GM12878 (cell line): ENCODE results near the gene ATP5F1D. TPM values are rescaled to one million over a fixed set of nuclear protein-coding genes. Genes with fewer than 3 reads are reported as not detected.

Experiments
- ATAC-seq: fragments of 200-7000 bp; cut with Tn5 transposase; 3 replicates; pipeline ENCODE4 v1.9.1; 2020; ENCODE audit warnings: mild to moderate bottlenecking, moderate library complexity
- BruUV-seq: library from RNA; stranded (reverse); fragments of 400-500 nt; replicated peaks from 2 replicates; lab custom pipeline; 2021; lab: Mats Ljungman, UMichigan
- CTCF ChIA-PET: fragments of 300-600 bp; sonication (Branson Sonifier 250); formaldehyde crosslinking; extraction: SDS; loops from one replicate; lab custom pipeline; 2021; ENCODE audit warnings: inconsistent platforms; lab: Yijun Ruan, JAX
- POLR2A ChIA-PET: fragments of 350-600 bp; formaldehyde crosslinking; extraction: SDS; loops from one replicate; lab custom pipeline; 2021; ENCODE audit warnings: inconsistent platforms; lab: Charles Lee
- RAD21 ChIA-PET: fragments of 300-600 bp; sonication (Branson Sonifier 250); formaldehyde crosslinking; loops from one replicate; lab custom pipeline; 2023; ENCODE audit warnings: antibody characterized with exemption; ENCODE audit not compliant: unreplicated experiment; lab: Charles Lee
- SMC1A ChIA-PET: fragments of 300-600 bp; sonication (Branson Sonifier 250); formaldehyde crosslinking; loops from one replicate; lab custom pipeline; 2023; ENCODE audit not compliant: unreplicated experiment, uncharacterized antibody; lab: Charles Lee
- DNase-seq: peaks from one replicate; pipeline ENCODE4 v3.0.0-alpha.2; 2011; ENCODE audit warnings: low read depth, low spot score
- FAIRE-seq: peaks from 3 replicates; lab custom pipeline; 2011; peaks lifted over from hg19 to GRCh38; lab: Jason Lieb, UNC
- H2AFZ ChIP-seq: 2 replicates; pipeline ENCODE4 v1.6.0; 2011; ENCODE audit warnings: low read depth, low read length, control low read depth; ENCODE audit not compliant: control insufficient read depth
- H3K27ac ChIP-seq: 2 replicates; pipeline ENCODE4 v1.5.1; 2011; ENCODE audit warnings: control low read depth; ENCODE audit not compliant: control insufficient read depth, insufficient read depth
- H3K27me3 ChIP-seq, 2 experiments: replicated peaks in 1 of 2; 2 replicates each; pipeline versions ENCODE4 v1.6.0 to v1.6.1; 2011; ENCODE audit warnings: low read length in 1 of 2; ENCODE audit not compliant: control insufficient read depth in 2 of 2, insufficient read depth in 2 of 2
- H3K36me3 ChIP-seq, 2 experiments: 2 replicates each; pipeline ENCODE4 v1.5.1; 2011; ENCODE audit warnings: low read length in 1 of 2; ENCODE audit not compliant: control insufficient read depth in 2 of 2, insufficient read depth in 2 of 2
- H3K4me1 ChIP-seq: 2 replicates; pipeline ENCODE4 v1.6.1; 2011; ENCODE audit warnings: mild to moderate bottlenecking, low read length, moderate library complexity, mixed read lengths; ENCODE audit not compliant: control insufficient read depth, insufficient read depth
- H3K4me2 ChIP-seq: 2 replicates; pipeline ENCODE4 v1.6.0; 2011; ENCODE audit warnings: control low read depth; ENCODE audit not compliant: control insufficient read depth, insufficient read depth
- H3K4me3 ChIP-seq: fragments of 200-600 bp; sonication (generic); 2 replicates; pipeline ENCODE4 v1.5.1; 2016
- H3K79me2 ChIP-seq: 2 replicates; pipeline ENCODE4 v1.6.0; 2011; ENCODE audit warnings: low read length; ENCODE audit not compliant: control insufficient read depth, insufficient read depth
- H3K9ac ChIP-seq: 2 replicates; pipeline ENCODE4 v1.8.0; 2011; ENCODE audit warnings: low read length, control low read depth, mixed read lengths; ENCODE audit not compliant: control insufficient read depth, insufficient read depth
- H3K9me3 ChIP-seq: replicated peaks from 3 replicates; pipeline ENCODE4 v1.5.1; 2011; ENCODE audit warnings: mild to moderate bottlenecking, low read length; ENCODE audit not compliant: control insufficient read depth, insufficient read depth
- H4K20me1 ChIP-seq: 2 replicates; pipeline ENCODE4 v1.6.0; 2011; ENCODE audit not compliant: control insufficient read depth, insufficient read depth
- FOXK2 ChIP-seq: fragments of 450-650 bp; IDR thresholded peaks from 2 replicates; pipeline ENCODE4 v1.6.1; 2017; ENCODE audit warnings: mild to moderate bottlenecking, moderate library complexity
- POLR2A ChIP-seq: IDR thresholded peaks from 2 replicates; pipeline ENCODE4 v1.6.1; 2011; ENCODE audit warnings: low read depth, mild to moderate bottlenecking, low read length
- POLR2AphosphoS5 ChIP-seq: IDR thresholded peaks from 2 replicates; pipeline ENCODE4 v1.6.1; 2011; ENCODE audit warnings: mild to moderate bottlenecking, low read length, inconsistent platforms
- WGBS: methylation state at CpG from one replicate; pipeline ENCODE4 v1.1.6; 2016; ENCODE audit warnings: low lambda C conversion rate; ENCODE audit not compliant: insufficient replicate concordance, insufficient coverage; ENCODE audit errors: missing lambda C conversion rate; 5-methylcytosine and 5-hydroxymethylcytosine counted together
- in situ Hi-C: fragments of 300-500 bp; cut with MboI; formaldehyde crosslinking; loops from 9 replicates; pipeline ENCODE4 v1.14.3; 2018; ENCODE audit warnings: mixed read lengths
- intact Hi-C: fragments of 100-400 bp; cut with micrococcal nuclease; formaldehyde crosslinking; loops from one replicate; pipeline ENCODE4 v1.14.2; 2022; ENCODE audit not compliant: unreplicated experiment
- polyA plus RNA-seq, 11 experiments: library from polyadenylated mRNA; depleted of rRNA in 4 of 11; unstranded in 6 of 11; stranded (reverse) in 5 of 11; fragments of >200 nt; fragmentation: Nextera tagmentation in 4 of 11; fragmentation: Illumina TruSeq in 1 of 11; extraction: Ambion mirVana in 4 of 11; extraction: Trizol in 1 of 11; gene quantifications; 1 replicate in 1 of 11; 2 replicates in 10 of 11; pipeline versions ENCODE4 v1.2.1 to v1.2.3, GENCODE V29; 2011 to 2016; ENCODE audit warnings: inconsistent platforms in 2 of 11, missing spikeins in 2 of 11, low read depth in 1 of 11
- total RNA-seq, 4 experiments: library from RNA; depleted of rRNA in 3 of 4; stranded (reverse); fragments of >200 nt in 3 of 4; fragmentation: Illumina TruSeq in 1 of 4; extraction: Trizol in 1 of 4; gene quantifications; 2 replicates each; pipeline versions ENCODE4 v1.2.1 to v1.2.3, GENCODE V29; 2013 to 2021
- TF ChIP-seq, protein P1 (sequence below): IDR thresholded peaks from 2 replicates; pipeline ENCODE4 v1.6.1; 2011; ENCODE audit warnings: borderline replicate concordance, low read depth, mild to moderate bottlenecking, moderate library complexity, mixed read lengths, low read length; ENCODE audit not compliant: insufficient read depth; ENCODE audit errors: extremely low read length

The ATP5F1D gene
- total and polyA plus RNA-seq, 10 of the 15 experiments (the other 5 are each of a cell fraction or from before 2014, with no cell fraction given), result 7.2 to 357 (median 49.5) TPM

DNA sequence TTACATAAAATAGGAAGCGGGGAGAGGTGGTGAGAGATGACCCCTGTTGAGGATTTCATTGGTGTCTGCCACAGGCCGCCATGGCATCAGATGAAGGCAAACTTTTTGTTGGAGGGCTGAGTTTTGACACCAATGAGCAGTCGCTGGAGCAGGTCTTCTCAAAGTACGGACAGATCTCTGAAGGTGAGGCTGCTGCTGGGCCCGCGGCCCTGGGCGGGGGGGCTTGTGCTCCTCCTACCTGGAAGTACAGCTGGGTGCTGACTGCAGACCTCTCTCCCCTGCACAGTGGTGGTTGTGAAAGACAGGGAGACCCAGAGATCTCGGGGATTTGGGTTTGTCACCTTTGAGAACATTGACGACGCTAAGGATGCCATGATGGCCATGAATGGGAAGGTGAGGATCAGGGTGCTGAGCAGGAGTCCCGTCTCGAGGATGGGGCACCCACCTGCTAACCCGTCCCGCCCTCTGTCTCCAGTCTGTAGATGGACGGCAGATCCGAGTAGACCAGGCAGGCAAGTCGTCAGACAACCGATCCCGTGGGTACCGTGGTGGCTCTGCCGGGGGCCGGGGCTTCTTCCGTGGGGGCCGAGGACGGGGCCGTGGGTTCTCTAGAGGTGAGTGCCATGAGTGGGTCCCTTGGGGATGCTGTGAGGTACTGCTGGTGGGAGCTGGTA lies 29.4 kb downstream of the ATP5F1D start:
- Histone ChIP-seq H3K27ac (peak overlapping the region; percentile 98; the same call in 1 of the 2 replicates), H3K4me1 (peaks cover 35% of the 10 kb centered on the region), H3K27me3 (no peaks in the 10 kb centered on the region), H4K20me1 (no peaks in the 10 kb centered on the region; the same call in 1 of the 2 replicates), H3K9me3 (no peaks in the 10 kb centered on the region), H3K4me3 (peak overlapping the region; percentile 98), H3K9ac (peak overlapping the region; percentile 98), H3K36me3 (peaks cover 34 to 35% of the 10 kb centered on the region in 2 experiments), H3K79me2 (peaks cover 58% of the 10 kb centered on the region), H2AFZ (no peak overlapping the region), H3K4me2 (peak overlapping the region; percentile 99)
- intact Hi-C loops (no loop called here), in situ Hi-C loops (no loop called here)
- 32% methylated on average over 26 of the region's 26 CpGs for WGBS
- DNase-seq (no peak), ATAC-seq (no peak), FAIRE-seq (peak; percentile 41)
- RAD21 ChIA-PET, result no interaction called here
- CTCF ChIA-PET, result interaction anchor here (4.0 kb wide), 1 partner anchor 27 kb away, joined by 32 read pairs; no protein-coding TSS in a partner anchor
- SMC1A ChIA-PET, result no interaction called here
- TF ChIP-seq, protein P1, sequence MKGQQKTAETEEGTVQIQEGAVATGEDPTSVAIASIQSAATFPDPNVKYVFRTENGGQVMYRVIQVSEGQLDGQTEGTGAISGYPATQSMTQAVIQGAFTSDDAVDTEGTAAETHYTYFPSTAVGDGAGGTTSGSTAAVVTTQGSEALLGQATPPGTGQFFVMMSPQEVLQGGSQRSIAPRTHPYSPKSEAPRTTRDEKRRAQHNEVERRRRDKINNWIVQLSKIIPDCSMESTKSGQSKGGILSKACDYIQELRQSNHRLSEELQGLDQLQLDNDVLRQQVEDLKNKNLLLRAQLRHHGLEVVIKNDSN, result no peak
- TF ChIP-seq FOXK2, result no peak
- peak; percentile 55 for TF ChIP-seq POLR2A
- peak; percentile 35; the same call in 1 of the 2 replicates for TF ChIP-seq POLR2AphosphoS5
- BruUV-seq, result no TSS peak
- POLR2A ChIA-PET, result interaction anchor here (0.5 to 1.0 kb wide), 3 partner anchors 18 to 174 kb away, joined by 3 to 6 read pairs (median 4); no protein-coding TSS in a partner anchor
